ENCODE results near the gene LASP1.
A peak's percentile ranks its signal among the peaks of the same experiment; 100 is the strongest.

Gene LASP1

GRCh38 chr17:38889745-38890409, 20.0 kb downstream of the LASP1 start:
- H3K36me3 Mint-ChIP-seq: peaks cover 18% of the 10 kb centered on the region
- H3K27me3 Mint-ChIP-seq: no peaks in the 10 kb centered on the region
- H3K9me3 Mint-ChIP-seq: no peaks in the 10 kb centered on the region
- ATAC-seq (ENCODE audit: low read depth) (no peak), DNase-seq (ENCODE audit: low spot score in 2 of 2) (no peak)
- no peak overlapping the region for H3K4me3 Mint-ChIP-seq
- H3K4me1 Mint-ChIP-seq: peaks cover 29% of the 10 kb centered on the region
- peak overlapping the region; percentile 45 for H3K27ac Mint-ChIP-seq

DNA sequence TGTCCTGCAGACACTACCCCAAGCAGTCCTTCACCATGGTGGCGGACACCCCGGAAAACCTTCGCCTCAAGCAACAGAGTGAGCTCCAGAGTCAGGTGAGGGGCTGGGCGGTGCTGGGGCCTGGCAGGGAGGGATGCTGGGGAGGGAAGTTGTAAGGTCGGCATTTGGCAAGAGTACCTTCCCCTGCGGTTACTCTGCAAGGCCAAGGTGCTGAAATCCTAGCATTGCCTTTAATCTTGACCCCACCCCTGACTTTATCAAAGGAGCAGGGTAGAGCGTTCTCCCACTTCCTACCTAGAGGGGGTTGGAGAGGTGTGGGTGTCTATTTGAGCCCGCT, 20.5 kb downstream of the LASP1 start:
- Mint-ChIP-seq H3K27me3 (no peaks in the 10 kb centered on the region), H3K9me3 (no peaks in the 10 kb centered on the region), H3K36me3 (peaks cover 16% of the 10 kb centered on the region), H3K4me1 (peaks cover 27% of the 10 kb centered on the region), H3K27ac (peak overlapping the region; percentile 45), H3K4me3 (no peak overlapping the region)
- no peak for ATAC-seq (ENCODE audit: low read depth)
- DNase-seq (ENCODE audit: low spot score in 2 of 2): no peak

DNA sequence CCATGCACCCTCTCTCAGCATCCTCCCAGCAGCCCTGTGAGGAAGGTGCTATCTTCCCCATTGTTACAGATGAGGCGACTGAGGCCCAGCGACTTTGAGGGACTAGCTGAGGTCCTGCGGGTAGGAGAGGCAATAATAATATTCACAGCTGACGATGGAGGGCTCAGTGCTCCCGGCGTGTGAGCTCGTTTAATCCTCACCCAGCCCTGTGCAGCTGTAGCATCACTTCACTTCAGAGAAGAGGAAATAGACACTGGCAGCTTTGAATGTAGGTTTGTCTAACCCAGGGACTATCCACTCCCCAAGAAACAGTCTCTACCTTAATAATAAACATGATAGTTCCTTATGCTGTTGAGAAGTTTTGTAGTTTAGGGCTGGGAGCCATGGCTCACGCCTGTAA, 21.6 kb downstream of the LASP1 start:
- Mint-ChIP-seq H3K27ac (peak overlapping the region; percentile 56), H3K4me1 (peaks cover 20% of the 10 kb centered on the region), H3K27me3 (no peaks in the 10 kb centered on the region), H3K4me3 (peak overlapping the region; percentile 45), H3K36me3 (peaks cover 11% of the 10 kb centered on the region), H3K9me3 (no peaks in the 10 kb centered on the region)
- DNase-seq (ENCODE audit: low spot score in 2 of 2) (no peak), ATAC-seq (ENCODE audit: low read depth) (peak; percentile 84)

DNA sequence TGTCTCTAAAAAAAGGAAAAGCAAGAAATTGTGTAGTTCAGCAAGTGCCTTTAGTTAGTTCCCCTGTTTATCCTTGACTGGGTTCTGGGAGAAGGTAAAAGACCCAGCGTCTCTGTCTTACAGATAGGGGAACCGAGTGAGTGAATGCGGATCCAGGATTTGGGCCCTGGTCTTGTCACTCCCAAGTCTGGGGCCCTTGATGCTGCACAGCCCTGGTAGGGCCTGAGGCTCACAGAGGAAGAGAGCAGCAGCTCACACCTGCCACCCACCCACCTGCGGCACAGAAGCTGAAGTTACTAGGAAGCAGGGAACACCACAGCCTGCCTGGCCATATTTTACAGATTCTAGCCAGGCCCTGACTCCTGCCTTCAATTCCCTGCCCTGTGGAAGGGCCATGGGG, 22.2 kb downstream of the LASP1 start:
- ATAC-seq (ENCODE audit: low read depth) (peak; percentile 67), DNase-seq (ENCODE audit: low spot score in 2 of 2) (no peak)
- H3K27ac Mint-ChIP-seq: peak overlapping the region; percentile 76
- peaks cover 19% of the 10 kb centered on the region for H3K4me1 Mint-ChIP-seq
- H3K9me3 Mint-ChIP-seq: no peaks in the 10 kb centered on the region
- no peaks in the 10 kb centered on the region for H3K27me3 Mint-ChIP-seq
- no peak overlapping the region for H3K4me3 Mint-ChIP-seq
- peaks cover 11% of the 10 kb centered on the region for H3K36me3 Mint-ChIP-seq

GRCh38 chr17:38892620-38893019, 22.8 kb downstream of the LASP1 start:
- ATAC-seq (ENCODE audit: low read depth): no peak
- Mint-ChIP-seq H3K9me3 (no peaks in the 10 kb centered on the region), H3K36me3 (peaks cover 11% of the 10 kb centered on the region)

GRCh38 chr17:38893113-38893512, 23.3 kb downstream of the LASP1 start:
- Mint-ChIP-seq H3K4me3 (no peak overlapping the region), H3K36me3 (peaks cover 11% of the 10 kb centered on the region), H3K9me3 (no peaks in the 10 kb centered on the region), H3K27me3 (no peaks in the 10 kb centered on the region), H3K27ac (peak overlapping the region; percentile 76), H3K4me1 (peaks cover 27% of the 10 kb centered on the region)
- DNase-seq (ENCODE audit: low spot score in 2 of 2): no peak
- no peak for ATAC-seq (ENCODE audit: low read depth)

More at GRCh38 chr17:38892620-38893019, 22.8 kb downstream of the LASP1 start:
- peaks cover 22% of the 10 kb centered on the region for H3K4me1 Mint-ChIP-seq
- no peaks in the 10 kb centered on the region for H3K27me3 Mint-ChIP-seq
- H3K4me3 Mint-ChIP-seq: no peak overlapping the region
- DNase-seq (ENCODE audit: low spot score in 2 of 2): no peak
- H3K27ac Mint-ChIP-seq: peak overlapping the region; percentile 76

GRCh38 chr17:38893607-38894006, 23.7 kb downstream of the LASP1 start:
- Mint-ChIP-seq H3K4me3 (no peak overlapping the region), H3K27ac (peak overlapping the region; percentile 83), H3K27me3 (no peaks in the 10 kb centered on the region), H3K36me3 (peaks cover 11% of the 10 kb centered on the region), H3K9me3 (no peaks in the 10 kb centered on the region), H3K4me1 (peaks cover 32% of the 10 kb centered on the region)
- no peak for ATAC-seq (ENCODE audit: low read depth)
- no peak for DNase-seq (ENCODE audit: low spot score in 2 of 2)

GRCh38 chr17:38894276-38894675, 24.4 kb downstream of the LASP1 start:
- Mint-ChIP-seq H3K4me1 (peaks cover 37% of the 10 kb centered on the region), H3K4me3 (no peak overlapping the region), H3K27ac (peak overlapping the region; percentile 83), H3K27me3 (no peaks in the 10 kb centered on the region), H3K9me3 (no peaks in the 10 kb centered on the region), H3K36me3 (peaks cover 12% of the 10 kb centered on the region)
- ATAC-seq (ENCODE audit: low read depth): no peak
- DNase-seq (ENCODE audit: low spot score in 2 of 2): no peak

DNA sequence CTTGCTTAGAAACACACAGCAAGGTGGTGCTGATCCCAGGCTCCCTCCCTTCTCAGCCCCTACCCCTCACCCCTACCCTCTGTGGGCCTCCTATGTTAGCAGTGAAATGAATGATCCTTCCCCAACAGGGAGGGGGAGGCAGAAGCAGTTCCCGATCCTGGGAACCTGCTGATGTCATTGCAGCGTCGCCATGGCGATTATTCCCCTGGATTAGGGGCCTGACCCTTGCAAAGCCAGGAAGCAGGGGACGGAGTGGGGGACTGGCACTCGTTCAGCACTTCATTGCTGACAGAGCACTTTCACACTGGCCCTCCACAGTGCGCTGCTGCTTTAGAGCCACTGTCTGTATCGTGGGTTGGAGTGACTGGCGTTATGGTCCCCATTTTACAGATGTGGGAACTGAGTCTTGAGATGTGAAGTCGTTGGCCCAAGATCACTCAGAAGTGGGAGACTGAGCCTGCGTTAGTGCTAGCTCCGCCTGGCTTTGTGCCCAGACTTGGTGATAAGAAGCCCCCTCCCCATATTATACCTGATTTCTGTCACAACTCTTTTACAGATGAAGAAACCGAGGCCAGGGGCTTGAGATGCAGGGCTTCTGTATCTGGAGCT, 26.6 kb downstream of the LASP1 start:
- no peak overlapping the region for H3K4me3 Mint-ChIP-seq

GRCh38 chr17:38897176-38897575, 27.3 kb downstream of the LASP1 start:
- Mint-ChIP-seq H3K4me1 (peaks cover 28% of the 10 kb centered on the region), H3K4me3 (no peak overlapping the region), H3K36me3 (peaks cover 5% of the 10 kb centered on the region), H3K27me3 (no peaks in the 10 kb centered on the region), H3K27ac (peak overlapping the region; percentile 88), H3K9me3 (no peaks in the 10 kb centered on the region)
- no peak for ATAC-seq (ENCODE audit: low read depth)
- no peak for DNase-seq (ENCODE audit: low spot score in 2 of 2)

More for the DNA sequence above, 26.6 kb downstream of the LASP1 start:
- H3K9me3 Mint-ChIP-seq: no peaks in the 10 kb centered on the region
- H3K27ac Mint-ChIP-seq: peak overlapping the region; percentile 88
- peaks cover 33% of the 10 kb centered on the region for H3K4me1 Mint-ChIP-seq
- H3K27me3 Mint-ChIP-seq: no peaks in the 10 kb centered on the region
- ATAC-seq (ENCODE audit: low read depth) (no peak), DNase-seq (ENCODE audit: low spot score in 2 of 2) (no peak)
- peaks cover 5% of the 10 kb centered on the region for H3K36me3 Mint-ChIP-seq

GRCh38 chr17:38897671-38898290, 27.9 kb downstream of the LASP1 start:
- H3K27me3 Mint-ChIP-seq: no peaks in the 10 kb centered on the region
- DNase-seq (ENCODE audit: low spot score in 2 of 2): no peak
- H3K4me1 Mint-ChIP-seq: peaks cover 28% of the 10 kb centered on the region
- peak overlapping the region; percentile 77 for H3K4me3 Mint-ChIP-seq
- ATAC-seq (ENCODE audit: low read depth): no peak
- peak overlapping the region; percentile 88 for H3K27ac Mint-ChIP-seq
- peaks cover 4% of the 10 kb centered on the region for H3K36me3 Mint-ChIP-seq
- no peaks in the 10 kb centered on the region for H3K9me3 Mint-ChIP-seq

DNA sequence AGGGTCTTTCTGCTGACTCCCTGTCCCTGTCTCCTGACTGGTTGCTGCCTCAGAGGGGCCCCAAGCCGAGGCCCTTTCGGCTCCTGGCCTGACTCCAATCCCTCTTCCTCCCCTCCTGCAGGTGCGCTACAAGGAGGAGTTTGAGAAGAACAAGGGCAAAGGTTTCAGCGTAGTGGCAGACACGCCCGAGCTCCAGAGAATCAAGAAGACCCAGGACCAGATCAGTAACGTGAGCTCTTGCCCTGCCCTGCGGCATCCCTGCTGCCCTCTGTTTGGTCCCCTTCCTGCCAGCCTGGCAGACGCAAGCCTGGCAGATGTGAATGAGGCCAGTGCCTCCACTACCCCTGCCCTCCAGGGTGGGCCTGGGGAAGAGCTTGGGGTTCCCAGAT, 28.4 kb downstream of the LASP1 start:
- DNase-seq (ENCODE audit: low spot score in 2 of 2) (no peak), ATAC-seq (ENCODE audit: low read depth) (peak; percentile 7)
- no peaks in the 10 kb centered on the region for H3K9me3 Mint-ChIP-seq
- peaks cover 4% of the 10 kb centered on the region for H3K36me3 Mint-ChIP-seq
- peak overlapping the region; percentile 88 for H3K27ac Mint-ChIP-seq
- peak overlapping the region; percentile 77 for H3K4me3 Mint-ChIP-seq
- H3K4me1 Mint-ChIP-seq: peaks cover 28% of the 10 kb centered on the region
- no peaks in the 10 kb centered on the region for H3K27me3 Mint-ChIP-seq

GRCh38 chr17:38898812-38899348, 29.0 kb downstream of the LASP1 start:
- Mint-ChIP-seq H3K4me1 (peaks cover 31% of the 10 kb centered on the region), H3K27ac (peak overlapping the region; percentile 88), H3K4me3 (peak overlapping the region; percentile 77), H3K9me3 (no peaks in the 10 kb centered on the region), H3K27me3 (no peaks in the 10 kb centered on the region), H3K36me3 (peaks cover 9% of the 10 kb centered on the region)
- DNase-seq (ENCODE audit: low spot score in 2 of 2) (peak; percentile 68 to 76), ATAC-seq (ENCODE audit: low read depth) (peak; percentile 97)

DNA sequence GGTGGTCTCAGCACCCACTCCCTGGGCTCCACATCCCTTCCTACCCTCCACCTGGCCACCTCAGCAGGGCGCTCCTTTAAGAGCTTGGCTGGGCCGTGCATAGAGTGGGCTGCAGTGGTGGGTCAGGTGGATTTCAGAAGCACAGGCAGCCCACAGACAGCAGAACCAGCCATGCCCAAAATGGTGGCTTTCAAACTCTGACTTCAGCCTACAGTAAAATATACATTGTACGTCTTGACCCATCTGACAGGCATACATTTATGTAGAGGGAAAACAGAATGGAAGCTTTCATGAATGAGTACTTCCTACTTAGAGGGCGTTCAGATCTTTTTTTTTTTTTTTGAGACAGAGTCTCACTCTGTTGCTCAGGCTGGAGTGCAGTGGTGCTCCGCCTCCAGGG, 29.6 kb downstream of the LASP1 start:
- no peak for DNase-seq (ENCODE audit: low spot score in 2 of 2)
- Mint-ChIP-seq H3K27me3 (no peaks in the 10 kb centered on the region), H3K36me3 (peaks cover 9% of the 10 kb centered on the region), H3K27ac (peak overlapping the region; percentile 88), H3K4me1 (peaks cover 28% of the 10 kb centered on the region), H3K4me3 (peak overlapping the region; percentile 77), H3K9me3 (no peaks in the 10 kb centered on the region)
- ATAC-seq (ENCODE audit: low read depth): no peak
